ENCODE data around the gene ZC3H7A. TPM values are rescaled to one million over a fixed set of nuclear protein-coding genes. Genes with fewer than 3 reads are reported as not detected.

The ZC3H7A gene
- total RNA-seq, 6 experiments from 2014 or later, result 56.5 to 73.0 (median 63.5) TPM

GRCh38 chr16:11806721-11807120 is 9.7 kb upstream of the ZC3H7A start:
- Mint-ChIP-seq H3K4me1 (ENCODE audit: low read depth) (peaks cover 14% of the 10 kb centered on the region), H3K27ac (no peak overlapping the region), H3K27me3 (ENCODE audit: insufficient read depth) (no peaks in the 10 kb centered on the region), H3K36me3 (ENCODE audit: low read depth) (no peaks in the 10 kb centered on the region), H3K9me3 (no peaks in the 10 kb centered on the region; the same call in 1 of the 2 replicates), H3K4me3 (no peak overlapping the region)
- no peak for DNase-seq
- no peak for TF ChIP-seq CTCF (IDR thresholded peaks at IDR 0.05)

- DNase-seq, result no peak
- Mint-ChIP-seq H3K27me3 (ENCODE audit: insufficient read depth) (no peaks in the 10 kb centered on the region), H3K4me3 (no peak overlapping the region), H3K27ac (no peak overlapping the region), H3K4me1 (ENCODE audit: low read depth) (peaks cover 26% of the 10 kb centered on the region), H3K36me3 (ENCODE audit: low read depth) (no peaks in the 10 kb centered on the region), H3K9me3 (no peaks in the 10 kb centered on the region; the same call in 1 of the 2 replicates)
- no peak for TF ChIP-seq CTCF (IDR thresholded peaks at IDR 0.05)
Measured at GRCh38 chr16:11805556-11805955, 8.5 kb upstream of the ZC3H7A start.

GRCh38 chr16:11801481-11802021 is 4.5 kb upstream of the ZC3H7A start:
- Mint-ChIP-seq H3K9me3 (no peaks in the 10 kb centered on the region), H3K27ac (peak overlapping the region; percentile 79), H3K36me3 (ENCODE audit: low read depth) (peaks cover 27% of the 10 kb centered on the region), H3K4me1 (ENCODE audit: low read depth) (peaks cover 47% of the 10 kb centered on the region), H3K4me3 (peak overlapping the region; percentile 44; the same call in 1 of the 2 replicates), H3K27me3 (ENCODE audit: insufficient read depth) (peaks cover 6% of the 10 kb centered on the region)
- no peak for TF ChIP-seq CTCF (IDR thresholded peaks at IDR 0.05)
- DNase-seq, result peak; percentile 79

- Mint-ChIP-seq H3K27ac (peak overlapping the region; percentile 62; the same call in 1 of the 2 replicates), H3K27me3 (ENCODE audit: insufficient read depth) (peaks cover 6% of the 10 kb centered on the region), H3K9me3 (no peaks in the 10 kb centered on the region), H3K36me3 (ENCODE audit: low read depth) (peaks cover 36% of the 10 kb centered on the region), H3K4me3 (peak overlapping the region; percentile 61), H3K4me1 (ENCODE audit: low read depth) (peaks cover 56% of the 10 kb centered on the region)
- no peak for TF ChIP-seq CTCF (IDR thresholded peaks at IDR 0.05)
- DNase-seq, result no peak
Measured at GRCh38 chr16:11800382-11800718, 3.3 kb upstream of the ZC3H7A start.

- no peak for DNase-seq
- Mint-ChIP-seq H3K27ac (peak overlapping the region; percentile 62), H3K9me3 (no peaks in the 10 kb centered on the region), H3K27me3 (ENCODE audit: insufficient read depth) (peaks cover 6% of the 10 kb centered on the region), H3K4me1 (ENCODE audit: low read depth) (peaks cover 62% of the 10 kb centered on the region), H3K4me3 (peak overlapping the region; percentile 61), H3K36me3 (ENCODE audit: low read depth) (peaks cover 42% of the 10 kb centered on the region)
- TF ChIP-seq CTCF (IDR thresholded peaks at IDR 0.05), result no peak
Measured at GRCh38 chr16:11799509-11800381, 2.7 kb upstream of the ZC3H7A start.

All from HFFc6 (cell line).